Transverse colon (tissue), 3 donors: ENCODE data around the gene UBE2R2.

ENCODE experiments used
- EP300 ChIP-seq: sonication (generic); formaldehyde crosslinking; IDR thresholded peaks from one replicate; pipeline ENCODE4 v1.6.1; 2017; ENCODE audit warnings: antibody characterized with exemption, low read depth
- TF ChIP-seq, protein P1 (sequence below), 5 experiments: fragments of 200-600 bp in 3 of 5; fragments of 450-650 bp in 2 of 5; sonication (generic) in 3 of 5; IDR thresholded peaks; 1 replicate in 2 of 5; 2 replicates in 3 of 5; pipeline ENCODE4 v1.5.1; 2016 to 2017; ENCODE audit warnings: antibody characterized with exemption in 5 of 5, inconsistent platforms in 3 of 5, mild to moderate bottlenecking in 2 of 5, moderate library complexity in 1 of 5

DNA sequence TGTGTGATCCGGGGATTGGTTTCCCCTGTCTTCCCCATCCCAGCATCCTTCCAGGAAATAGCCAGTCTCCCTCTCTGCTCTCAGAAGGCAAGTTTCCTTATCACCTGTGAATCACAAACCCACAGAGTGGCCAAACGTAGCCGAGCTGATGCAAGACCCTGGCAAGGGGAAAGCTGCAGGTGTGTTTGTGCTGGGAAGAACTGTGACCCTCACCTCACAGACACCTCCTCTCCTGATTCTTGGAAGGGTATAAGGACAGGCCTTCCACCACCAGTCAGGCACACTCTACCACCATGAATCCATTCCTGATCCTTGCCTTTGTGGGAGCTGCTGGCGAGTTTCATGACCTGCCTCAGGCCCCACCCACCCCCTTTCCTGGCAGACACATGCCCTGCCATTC is 21.7 kb upstream of the UBE2R2 start, which contains the start of gene PRSS3:
- TF ChIP-seq, protein P1, sequence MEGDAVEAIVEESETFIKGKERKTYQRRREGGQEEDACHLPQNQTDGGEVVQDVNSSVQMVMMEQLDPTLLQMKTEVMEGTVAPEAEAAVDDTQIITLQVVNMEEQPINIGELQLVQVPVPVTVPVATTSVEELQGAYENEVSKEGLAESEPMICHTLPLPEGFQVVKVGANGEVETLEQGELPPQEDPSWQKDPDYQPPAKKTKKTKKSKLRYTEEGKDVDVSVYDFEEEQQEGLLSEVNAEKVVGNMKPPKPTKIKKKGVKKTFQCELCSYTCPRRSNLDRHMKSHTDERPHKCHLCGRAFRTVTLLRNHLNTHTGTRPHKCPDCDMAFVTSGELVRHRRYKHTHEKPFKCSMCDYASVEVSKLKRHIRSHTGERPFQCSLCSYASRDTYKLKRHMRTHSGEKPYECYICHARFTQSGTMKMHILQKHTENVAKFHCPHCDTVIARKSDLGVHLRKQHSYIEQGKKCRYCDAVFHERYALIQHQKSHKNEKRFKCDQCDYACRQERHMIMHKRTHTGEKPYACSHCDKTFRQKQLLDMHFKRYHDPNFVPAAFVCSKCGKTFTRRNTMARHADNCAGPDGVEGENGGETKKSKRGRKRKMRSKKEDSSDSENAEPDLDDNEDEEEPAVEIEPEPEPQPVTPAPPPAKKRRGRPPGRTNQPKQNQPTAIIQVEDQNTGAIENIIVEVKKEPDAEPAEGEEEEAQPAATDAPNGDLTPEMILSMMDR (IDR thresholded peaks at IDR 0.05) = no peak
- no peak for TF ChIP-seq EP300
